ENCODE measurements around the gene TNFSF15.

The TNFSF15 gene

DNA sequence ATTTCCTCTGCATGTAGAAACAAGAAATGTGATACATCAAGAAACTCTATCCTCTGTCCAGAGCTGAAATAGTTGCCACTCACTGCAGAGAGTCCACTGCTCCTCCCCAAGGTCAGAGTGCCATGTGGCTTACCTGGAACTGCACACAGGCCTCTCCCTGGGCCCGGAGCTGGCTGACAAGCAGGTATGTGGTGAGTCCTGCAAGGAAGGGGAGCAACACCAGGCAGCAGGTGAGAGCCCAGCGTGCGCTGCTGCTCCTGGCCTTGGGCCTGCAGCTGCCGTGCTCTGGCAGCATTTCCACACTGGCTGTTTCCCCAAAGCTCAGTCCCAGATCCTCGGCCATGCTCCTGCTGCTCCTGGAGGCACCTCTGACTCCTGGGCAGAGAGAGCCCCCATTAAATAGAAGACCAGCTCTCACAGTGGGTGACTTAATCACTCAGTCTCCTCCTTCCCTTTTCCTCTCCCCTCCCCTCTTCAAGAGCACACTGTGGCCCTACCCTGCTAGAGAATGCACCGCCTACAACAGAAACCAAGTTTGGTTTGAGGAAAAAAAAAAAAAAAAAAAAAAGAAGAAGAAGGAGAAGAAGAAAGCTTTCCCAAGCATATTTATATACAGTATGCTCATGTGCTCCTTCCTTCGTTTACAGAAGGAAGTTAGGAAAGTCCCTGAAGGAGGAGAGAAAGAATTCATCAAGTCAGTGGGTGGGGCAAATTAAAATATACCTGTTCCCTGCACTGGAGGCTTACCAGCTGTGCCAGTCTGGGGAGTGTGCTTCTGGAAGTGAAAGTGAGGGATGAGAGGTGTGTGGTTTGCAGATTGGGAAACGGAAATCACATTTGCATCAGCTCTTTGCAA lies at the start of gene TNFSF15:
TNFSF15 (minus strand) TSS at position 370 of the 856 bp plus-strand sequence; CDS start at position 343, 27 bp downstream.
- in situ Hi-C loops (cut with HindIII; ENCODE audit: low sequenced_read_pairs): no loop called here

DNA sequence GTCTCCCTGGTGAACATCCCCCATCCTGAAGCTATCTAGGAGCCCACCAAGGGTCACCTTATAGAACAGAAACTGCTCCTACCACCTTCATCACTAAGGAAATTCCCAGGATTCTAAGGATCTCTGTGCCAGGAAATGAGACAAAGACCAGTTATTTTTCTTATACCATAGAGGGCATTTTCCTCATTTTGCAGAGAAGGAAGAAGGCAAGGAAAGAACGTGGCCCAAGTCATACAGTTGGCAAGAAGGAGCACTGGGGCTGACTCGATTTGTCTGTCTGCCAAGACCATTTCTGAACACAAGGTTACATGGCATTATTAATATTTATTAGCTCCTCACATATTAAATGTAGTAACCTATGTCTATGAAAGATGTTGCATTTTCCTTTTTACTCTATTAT lies 49.6 kb upstream of the TNFSF15 start:
- in situ Hi-C loops (cut with HindIII; ENCODE audit: low sequenced_read_pairs): no loop called here

DNA sequence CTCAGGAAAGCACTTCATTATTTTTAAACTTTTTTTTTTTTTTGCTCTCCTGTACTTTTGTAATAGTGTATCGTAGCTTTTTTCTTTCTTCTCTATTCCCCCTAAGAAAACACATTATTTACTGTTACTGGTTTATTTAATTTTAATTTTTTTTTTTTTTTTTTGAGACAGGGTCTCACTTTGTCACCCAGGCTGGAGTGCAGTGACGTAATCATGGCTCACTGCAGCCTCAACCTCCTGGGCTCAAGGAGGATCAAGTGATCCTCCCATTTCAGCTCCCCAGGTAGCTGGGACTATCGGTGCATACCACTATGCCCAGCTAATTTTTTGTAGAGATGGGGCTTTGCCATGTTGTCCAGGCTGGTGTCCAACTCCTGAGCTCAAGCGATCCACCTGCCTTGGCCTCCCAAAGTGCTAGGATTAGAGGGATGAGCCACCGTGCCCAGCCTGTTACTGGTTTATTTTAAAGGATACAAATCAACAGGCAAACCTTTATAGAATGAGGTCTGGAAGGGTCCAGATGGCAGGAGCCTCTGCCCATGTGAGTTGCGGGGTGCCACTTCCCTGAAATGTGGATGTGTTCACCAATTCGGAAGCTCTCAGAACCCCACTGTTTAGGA lies 49.0 kb upstream of the TNFSF15 start:
- in situ Hi-C loops (cut with HindIII; ENCODE audit: low sequenced_read_pairs): no loop called here

GRCh38 chr9:114853071-114853855 lies 47.4 kb upstream of the TNFSF15 start:
- in situ Hi-C loops (cut with HindIII; ENCODE audit: low sequenced_read_pairs): no loop called here

GRCh38 chr9:114852050-114852594 lies 46.3 kb upstream of the TNFSF15 start:
- in situ Hi-C loops (cut with HindIII; ENCODE audit: low sequenced_read_pairs): no loop called here

- in situ Hi-C loops (cut with HindIII; ENCODE audit: low sequenced_read_pairs): no loop called here
Observed at GRCh38 chr9:114851306-114851705, 45.5 kb upstream of the TNFSF15 start.

DNA sequence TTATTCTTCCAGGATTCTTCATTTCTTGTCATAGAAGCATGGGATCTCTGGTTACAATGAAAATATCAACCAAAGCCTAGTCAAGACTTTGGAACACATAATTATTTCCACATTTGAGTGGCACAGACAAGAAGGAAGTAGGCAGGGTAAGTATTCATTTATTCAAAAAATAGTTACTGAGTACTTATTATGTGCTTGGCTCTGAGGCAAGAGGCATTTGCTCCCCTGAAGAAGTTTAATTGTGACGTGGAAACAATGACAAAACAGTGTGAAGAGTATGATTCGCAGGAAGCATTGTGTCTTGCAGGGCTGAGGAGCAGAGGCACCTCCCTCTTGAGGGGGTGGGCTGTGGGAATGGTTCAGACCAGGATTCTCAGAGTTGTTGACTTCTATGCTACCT lies 45.0 kb upstream of the TNFSF15 start:
- in situ Hi-C loops (cut with HindIII; ENCODE audit: low sequenced_read_pairs): no loop called here

DNA sequence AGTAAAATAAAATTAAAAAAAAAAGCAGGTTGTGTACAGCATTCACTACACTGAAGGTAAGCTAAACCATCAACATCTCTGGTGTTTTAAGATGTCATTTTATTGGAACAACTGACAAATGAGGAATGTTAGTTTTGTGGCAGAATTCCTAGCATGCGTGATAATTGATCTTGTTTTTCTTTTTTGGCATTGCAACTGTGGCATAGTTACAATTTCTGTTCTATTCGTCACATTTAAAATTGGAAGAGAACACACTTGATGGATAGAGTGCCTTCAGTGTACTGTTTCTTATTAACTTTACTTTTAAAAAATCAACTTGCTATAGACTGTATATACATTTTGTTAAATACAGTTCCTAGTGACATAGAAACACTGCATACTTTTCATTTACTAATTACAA lies 43.6 kb upstream of the TNFSF15 start:
- in situ Hi-C loops (cut with HindIII; ENCODE audit: low sequenced_read_pairs): no loop called here

GRCh38 chr9:114847492-114848417 lies 41.9 kb upstream of the TNFSF15 start:
- in situ Hi-C loops (cut with HindIII; ENCODE audit: low sequenced_read_pairs): no loop called here

- in situ Hi-C loops (cut with HindIII; ENCODE audit: low sequenced_read_pairs): no loop called here
Observed at GRCh38 chr9:114845373-114845772, 39.5 kb upstream of the TNFSF15 start.

- in situ Hi-C loops (cut with HindIII; ENCODE audit: low sequenced_read_pairs): no loop called here
Observed at GRCh38 chr9:114844766-114845165, 38.9 kb upstream of the TNFSF15 start.

DNA sequence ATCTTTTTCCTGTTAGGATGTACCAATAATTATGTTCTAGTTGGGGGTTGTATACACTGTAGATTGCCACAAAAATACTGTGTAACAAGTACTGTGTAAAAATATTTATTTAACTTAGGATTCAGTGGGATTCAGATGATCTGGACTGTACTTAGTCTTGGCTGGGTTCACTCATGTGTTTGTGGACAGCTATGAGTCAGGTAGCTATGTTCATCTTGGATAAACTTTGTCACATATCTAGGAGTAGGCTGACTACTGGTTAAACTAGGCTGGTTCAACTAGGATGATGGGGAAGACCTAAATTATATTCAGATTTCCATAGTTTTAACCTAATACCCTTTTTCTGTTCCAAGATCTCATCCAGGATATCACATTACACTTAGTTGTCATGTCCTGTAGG lies 32.1 kb upstream of the TNFSF15 start:
- in situ Hi-C loops (cut with HindIII; ENCODE audit: low sequenced_read_pairs): loop anchor here (10.0 kb wide), 1 partner anchor 73 kb away; no protein-coding TSS in a partner anchor

GRCh38 chr9:114836769-114837168 lies 30.9 kb upstream of the TNFSF15 start:
- in situ Hi-C loops (cut with HindIII; ENCODE audit: low sequenced_read_pairs): loop anchor here (10.0 kb wide), 1 partner anchor 72 kb away; no protein-coding TSS in a partner anchor

- in situ Hi-C loops (cut with HindIII; ENCODE audit: low sequenced_read_pairs): loop anchor here (10.0 kb wide), 1 partner anchor 70 kb away; no protein-coding TSS in a partner anchor
Observed at GRCh38 chr9:114834386-114834785, 28.5 kb upstream of the TNFSF15 start.

DNA sequence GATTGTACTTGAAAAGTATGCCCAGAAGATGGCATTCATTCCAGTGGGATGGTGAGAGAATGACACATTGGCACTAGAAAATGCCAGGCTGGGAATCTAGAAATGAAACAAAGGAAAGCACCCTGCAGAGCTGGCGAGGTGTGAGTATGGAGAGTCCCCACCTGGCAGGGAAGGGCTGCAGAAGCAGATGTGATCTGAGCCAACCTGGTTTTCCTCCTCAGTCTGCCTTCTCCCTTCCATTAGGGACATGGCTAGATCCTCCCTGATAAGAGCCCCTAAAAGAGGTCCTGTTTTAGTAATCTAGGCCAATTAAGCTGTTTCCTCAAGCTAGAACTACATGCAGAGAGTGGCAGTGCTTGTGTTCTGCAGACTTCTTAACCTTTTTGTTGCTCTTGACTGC lies 24.7 kb upstream of the TNFSF15 start:
- in situ Hi-C loops (cut with HindIII; ENCODE audit: low sequenced_read_pairs): loop anchor here (10.0 kb wide), 1 partner anchor 66 kb away; no protein-coding TSS in a partner anchor

DNA sequence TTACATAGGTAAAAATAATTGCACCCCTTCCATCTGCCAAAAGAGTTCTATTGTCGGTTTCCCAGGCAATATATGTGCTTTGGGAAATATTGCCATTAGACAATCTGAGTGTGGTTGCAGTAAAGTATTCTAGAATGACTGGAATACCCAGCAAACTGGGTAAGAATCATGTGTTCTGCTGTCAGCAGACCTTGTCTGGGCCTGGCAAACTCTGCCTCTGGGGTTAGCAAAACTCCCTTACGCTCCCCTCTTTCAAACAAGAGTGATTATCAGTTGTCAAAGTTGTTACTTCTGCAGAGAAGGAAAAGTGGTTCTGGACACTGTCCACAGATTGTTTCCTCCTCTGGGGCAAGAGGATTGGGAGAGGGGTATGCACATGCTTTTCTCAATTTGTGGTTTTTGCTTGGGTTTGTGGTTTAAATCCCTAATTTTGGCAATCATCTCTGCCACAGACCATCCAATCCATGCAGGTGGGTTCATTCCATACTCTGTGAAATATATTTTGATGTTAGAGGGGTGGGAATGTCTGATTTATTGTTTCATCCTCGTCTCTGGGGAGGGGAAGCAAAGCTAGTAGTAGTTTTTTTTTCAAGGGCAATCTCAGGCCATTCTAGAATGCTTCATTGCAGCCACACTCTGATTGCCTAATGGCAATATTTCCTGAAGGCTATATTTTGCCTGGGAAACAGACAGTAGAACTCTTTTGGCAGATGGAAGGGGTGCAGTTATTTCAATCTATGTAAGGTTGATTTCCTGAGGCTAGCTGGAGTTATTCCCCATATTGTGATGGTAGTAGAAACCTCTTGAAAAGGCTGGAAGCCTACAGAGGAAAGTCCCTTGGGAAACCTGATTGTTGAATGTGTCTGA lies 24.0 kb upstream of the TNFSF15 start:
- in situ Hi-C loops (cut with HindIII; ENCODE audit: low sequenced_read_pairs): loop anchor here (10.0 kb wide), 1 partner anchor 65 kb away; no protein-coding TSS in a partner anchor

- in situ Hi-C loops (cut with HindIII; ENCODE audit: low sequenced_read_pairs): no loop called here
Observed at GRCh38 chr9:114828303-114828650, 22.4 kb upstream of the TNFSF15 start.

DNA sequence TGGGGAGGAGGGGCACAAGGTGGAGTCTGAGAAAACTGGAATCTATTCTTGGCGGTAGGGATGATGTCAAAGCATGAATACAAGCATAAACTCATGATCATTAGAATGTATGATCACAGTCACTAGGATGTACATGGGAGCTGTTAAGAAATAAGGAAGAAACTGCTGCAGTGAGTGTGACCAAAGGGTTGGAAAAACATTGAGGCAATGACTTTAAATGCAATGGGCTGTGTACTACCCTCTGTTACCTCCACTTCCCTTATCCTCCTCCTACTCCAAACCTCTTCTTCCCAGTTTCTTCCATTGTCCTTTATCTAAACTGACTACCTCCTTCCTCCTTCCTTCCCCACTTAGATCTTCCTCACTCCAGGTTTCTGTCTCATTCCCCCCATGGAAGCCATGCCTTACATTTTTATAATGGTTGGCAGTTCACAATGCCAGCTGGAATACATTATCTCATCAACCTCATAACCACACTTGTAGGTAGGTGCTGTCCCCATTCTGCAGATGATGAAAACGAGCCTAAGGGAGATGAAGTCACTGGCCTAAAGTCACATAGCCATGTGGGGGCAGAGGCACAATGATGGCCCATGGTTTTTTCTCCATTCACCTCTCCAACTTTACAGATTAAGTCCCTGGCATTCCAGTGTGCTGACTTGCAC lies 21.9 kb upstream of the TNFSF15 start:
- in situ Hi-C loops (cut with HindIII; ENCODE audit: low sequenced_read_pairs): no loop called here
